Activated CD4-positive, alpha-beta memory T cell treated with anti-CD3 and anti-CD28 coated beads, Interleukin-2, amount 10 ng/mL, durations not matched to agents 7 days and 5 days (primary cell): ENCODE measurements around the gene OR4C6. TPM values are rescaled to one million over a fixed set of nuclear protein-coding genes. Genes with fewer than 3 reads are reported as not detected.

Source experiments
- CTCF ChIA-PET: fragments of 350-600 bp; sonication (Branson Sonifier 250); formaldehyde crosslinking; loops from one replicate; lab custom pipeline; 2021; ENCODE audit warnings: antibody characterized with exemption, inconsistent platforms; lab: Charles Lee
- POLR2A ChIA-PET: fragments of 350-600 bp; sonication (Branson Sonifier 250); formaldehyde crosslinking; loops from one replicate; lab custom pipeline; 2021; ENCODE audit warnings: antibody characterized with exemption; lab: Charles Lee
- DNase-seq: peaks from one replicate; pipeline ENCODE4 v3.0.0-alpha.2; 2020
- H3K27ac Mint-ChIP-seq: one replicate; pipeline ENCODE4 v1.8.0; 2021; ENCODE audit warnings: mild to moderate bottlenecking, mixed read lengths
- H3K27me3 Mint-ChIP-seq: one replicate; pipeline ENCODE4 v1.8.0; 2021; ENCODE audit warnings: mixed read lengths
- H3K36me3 Mint-ChIP-seq: one replicate; pipeline ENCODE4 v1.8.0; 2021; ENCODE audit warnings: low read depth, mixed read lengths
- H3K4me1 Mint-ChIP-seq: one replicate; pipeline ENCODE4 v1.8.0; 2021; ENCODE audit warnings: mixed read lengths
- H3K4me3 Mint-ChIP-seq: one replicate; pipeline ENCODE4 v1.8.0; 2021; ENCODE audit warnings: mild to moderate bottlenecking, mixed read lengths
- H3K9me3 Mint-ChIP-seq: one replicate; pipeline ENCODE4 v1.8.0; 2021; ENCODE audit warnings: mixed read lengths
- total RNA-seq, 2 experiments: library from RNA; stranded (reverse); gene quantifications; one replicate each; pipeline ENCODE4 v1.2.3, GENCODE V29; 2021

Gene OR4C6
- total RNA-seq, 2 experiments from 2014 or later = not detected

- H3K36me3 Mint-ChIP-seq = no peaks in the 10 kb centered on the region
- no peak overlapping the region for H3K27ac Mint-ChIP-seq
- no peaks in the 10 kb centered on the region for H3K9me3 Mint-ChIP-seq
- DNase-seq = no peak
- ChIA-PET POLR2A (no interaction called here), CTCF (no interaction called here)
- H3K4me1 Mint-ChIP-seq = no peaks in the 10 kb centered on the region
- H3K27me3 Mint-ChIP-seq = no peaks in the 10 kb centered on the region
- H3K4me3 Mint-ChIP-seq = no peak overlapping the region
Observed at GRCh38 chr11:55714982-55715888, 53.2 kb downstream of the OR4C6 start.

Other genes with a start within 250 kb of the OR4C6 start
- not detected for gene OR4C15, start 107.7 kb upstream of the OR4C6 start, total RNA-seq
- gene OR4C16, start 90.1 kb upstream of the OR4C6 start, total RNA-seq = not detected
- gene OR4C11, start 54.6 kb upstream of the OR4C6 start, total RNA-seq = not detected
- gene OR4P4, start 27.1 kb upstream of the OR4C6 start, total RNA-seq = not detected
- gene OR4S2, start 13.9 kb upstream of the OR4C6 start, total RNA-seq = not detected
- not detected for gene OR5D13, start 111.2 kb downstream of the OR4C6 start, total RNA-seq
- gene OR5D14, start 133.4 kb downstream of the OR4C6 start, total RNA-seq = not detected
- gene OR5L1, start 149.2 kb downstream of the OR4C6 start, total RNA-seq = not detected
- not detected for gene OR5D18, start 157.4 kb downstream of the OR4C6 start, total RNA-seq
- not detected for gene OR5L2, start 165.0 kb downstream of the OR4C6 start, total RNA-seq
- not detected for gene OR5D16, start 176.6 kb downstream of the OR4C6 start, total RNA-seq
- gene TRIM51, start 221.1 kb downstream of the OR4C6 start, total RNA-seq = not detected